ENCODE measurements around the gene SSH2.
"Not testable (repeated sequence)": the region's sequence is repeated elsewhere in the genome, so short reads cannot be mapped to it uniquely, and the experiment has no call there.

SSH2 gene

DNA sequence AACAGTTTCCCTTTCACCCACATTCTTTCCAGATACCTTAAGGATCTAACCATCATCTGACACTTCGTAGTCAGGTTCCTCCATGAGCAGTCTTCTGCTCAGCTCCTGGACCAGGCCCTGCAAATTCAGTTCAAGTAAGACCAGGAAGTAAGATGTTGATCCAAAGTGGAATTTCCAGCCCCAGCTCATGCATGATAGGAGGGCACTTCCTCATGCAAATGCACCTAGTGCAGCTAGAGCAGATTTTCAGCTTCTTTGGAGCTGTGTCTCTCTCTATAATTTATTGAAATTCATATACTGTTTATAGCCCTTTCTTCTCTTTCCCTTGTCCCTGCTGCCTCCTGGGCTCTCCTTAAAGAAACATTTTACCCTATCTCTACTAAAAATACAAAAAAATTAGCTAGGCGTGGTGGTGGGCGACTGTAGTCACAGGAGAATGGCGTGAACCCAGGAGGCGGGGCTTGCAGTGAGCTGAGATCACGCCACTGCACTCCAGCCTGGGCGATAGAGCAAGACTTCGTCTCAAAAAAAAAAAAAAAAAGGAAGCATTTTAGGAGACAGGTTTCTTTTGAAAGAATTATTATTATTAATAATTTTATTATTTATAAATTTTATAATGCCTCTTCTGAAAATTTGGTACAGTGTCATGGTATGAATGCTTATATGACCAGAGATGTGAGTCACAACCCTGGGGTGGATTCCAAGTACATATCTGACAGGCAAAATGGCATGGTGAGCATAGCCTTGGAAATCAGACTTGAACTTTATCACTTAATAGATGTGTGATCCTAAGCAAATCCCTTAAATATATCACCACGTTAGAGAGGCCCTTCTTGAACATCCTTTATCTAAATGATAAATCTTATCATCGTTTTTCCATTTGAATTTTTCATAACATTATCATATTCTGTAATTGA is 94.3 kb downstream of the SSH2 start:
- DNase-seq (ENCODE audit: low read depth): peak; percentile 28

DNA sequence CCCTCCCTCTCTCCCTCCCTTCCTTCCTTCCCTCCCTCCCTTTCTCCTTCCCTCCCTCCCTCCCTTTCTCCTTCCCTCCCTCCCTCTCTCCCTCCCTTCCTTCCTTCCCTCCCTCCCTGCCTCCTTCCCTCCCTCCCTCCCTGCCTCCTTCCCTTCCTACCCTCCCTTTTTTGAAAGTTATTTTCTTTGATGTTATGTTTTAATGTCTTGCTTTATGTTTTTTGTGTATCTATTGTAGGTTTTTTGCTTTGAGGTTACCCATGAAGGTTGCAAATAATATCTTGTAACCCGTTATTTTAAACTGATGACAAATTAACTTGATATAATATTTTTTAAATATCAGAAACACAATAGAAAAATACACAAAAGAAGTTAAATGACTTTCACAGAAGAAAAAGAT is 96.2 kb downstream of the SSH2 start:
- DNase-seq (ENCODE audit: low read depth): no peak

DNA sequence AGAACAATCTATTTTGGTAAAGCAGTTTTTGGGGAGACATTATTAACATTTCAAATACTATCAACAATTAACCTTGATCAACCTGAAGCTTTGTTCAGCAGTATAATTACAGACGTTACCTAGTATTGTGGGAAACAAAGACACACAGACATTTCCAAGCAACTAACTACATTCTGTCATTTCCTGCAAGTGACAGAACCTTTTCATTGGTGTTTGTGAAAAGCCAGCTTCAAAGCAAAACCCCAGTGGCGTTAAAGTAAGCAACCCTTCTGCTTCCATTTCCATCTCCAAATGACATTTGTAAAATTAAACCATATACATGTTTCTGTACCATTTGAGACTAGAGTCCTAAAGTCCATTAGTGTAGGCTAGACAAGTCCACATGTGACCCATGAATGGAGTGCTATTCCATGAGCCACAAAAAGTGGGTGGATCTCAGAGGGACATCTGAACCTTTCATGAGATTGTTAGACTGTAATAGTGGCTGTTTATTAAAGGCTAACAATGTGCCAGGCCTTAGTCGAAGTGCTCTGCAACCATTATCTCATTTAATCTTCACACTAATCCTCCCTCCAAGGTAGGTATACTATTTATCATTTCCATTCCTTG is 101.2 kb downstream of the SSH2 start:
- DNase-seq (ENCODE audit: low read depth): no peak

DNA sequence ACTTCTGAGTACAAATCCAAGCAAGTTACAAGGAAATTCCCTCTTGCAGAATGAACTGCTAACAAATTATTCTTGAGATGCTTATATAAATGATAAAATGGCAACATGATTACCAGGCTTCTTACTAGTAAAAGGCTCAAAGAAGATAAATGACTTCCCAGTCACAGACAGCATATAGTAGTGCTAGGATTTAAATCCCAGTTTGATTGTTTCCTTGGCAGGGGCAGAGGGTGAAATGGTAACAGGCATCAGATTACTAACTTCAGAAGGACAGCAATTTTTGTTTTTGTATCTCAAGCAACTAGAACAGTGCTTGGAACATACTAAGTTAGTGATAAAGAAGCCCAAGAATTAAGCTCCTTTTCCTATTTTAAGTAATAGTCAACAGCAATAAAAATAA is 102.8 kb downstream of the SSH2 start:
- no peak for DNase-seq (ENCODE audit: low read depth)

DNA sequence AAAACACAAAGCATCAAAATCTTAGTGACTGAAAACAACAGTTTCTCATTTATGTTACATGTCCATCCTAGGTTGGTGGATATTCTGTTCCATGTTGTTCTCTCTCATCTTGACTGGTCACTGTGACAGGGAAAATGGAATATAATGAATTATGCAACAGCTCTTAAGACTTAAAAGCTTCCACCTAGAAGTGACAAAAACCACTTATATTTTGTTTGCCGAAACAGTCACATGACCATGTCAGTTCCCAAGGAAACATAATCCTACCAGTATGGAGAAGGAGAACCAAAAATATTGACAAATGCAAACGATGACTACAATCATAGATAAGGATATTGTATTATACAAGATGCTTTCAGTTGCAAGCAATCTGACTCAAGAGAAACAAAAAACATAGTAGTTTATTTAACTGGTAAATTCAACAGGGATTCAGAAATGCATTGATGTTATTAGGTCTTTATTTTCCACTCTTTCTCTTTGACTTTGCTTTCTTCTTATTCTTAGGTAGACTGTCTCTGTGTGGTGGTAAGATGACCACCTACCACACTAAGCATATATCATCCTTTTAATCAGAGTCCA is 103.8 kb downstream of the SSH2 start:
- DNase-seq (ENCODE audit: low read depth): no peak

DNA sequence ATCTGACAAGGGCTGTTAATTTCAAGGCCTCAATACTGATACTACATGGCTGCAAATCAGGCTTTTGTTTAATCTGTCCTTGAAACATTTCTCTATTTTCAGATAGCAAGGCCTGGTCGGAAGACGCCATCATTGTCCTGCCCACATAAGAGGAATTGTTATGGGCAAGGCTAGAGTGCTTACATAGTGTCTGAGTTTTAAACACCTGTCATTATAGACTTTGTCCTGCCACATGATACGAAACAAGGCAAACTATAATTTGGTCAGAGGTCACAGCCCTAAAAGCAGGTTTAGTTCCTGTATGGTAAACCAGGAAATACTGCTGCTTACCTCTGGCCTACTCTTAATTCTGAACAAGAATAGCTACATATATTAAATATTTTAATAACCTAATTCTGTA is 104.4 kb downstream of the SSH2 start:
- no peak for DNase-seq (ENCODE audit: low read depth)

DNA sequence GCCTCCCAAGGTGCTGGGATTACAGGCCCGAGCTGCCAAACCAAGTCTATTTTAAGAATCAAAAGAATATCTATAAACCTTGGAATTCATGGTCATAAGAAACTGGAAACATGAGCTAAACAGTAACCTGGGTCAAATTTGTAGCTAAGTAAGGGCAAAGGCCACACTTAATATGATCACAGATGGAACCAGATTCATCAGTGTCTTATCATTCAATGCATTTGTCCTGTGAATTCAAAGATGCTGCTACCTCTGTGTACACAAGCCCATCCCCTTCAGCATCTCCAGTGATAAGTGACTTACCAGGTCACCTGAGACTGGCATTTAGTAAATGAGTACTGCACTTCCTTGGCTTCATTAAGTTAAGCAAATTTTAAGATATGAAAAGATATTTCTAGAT is 108.1 kb downstream of the SSH2 start:
- no peak for DNase-seq (ENCODE audit: low read depth)

DNA sequence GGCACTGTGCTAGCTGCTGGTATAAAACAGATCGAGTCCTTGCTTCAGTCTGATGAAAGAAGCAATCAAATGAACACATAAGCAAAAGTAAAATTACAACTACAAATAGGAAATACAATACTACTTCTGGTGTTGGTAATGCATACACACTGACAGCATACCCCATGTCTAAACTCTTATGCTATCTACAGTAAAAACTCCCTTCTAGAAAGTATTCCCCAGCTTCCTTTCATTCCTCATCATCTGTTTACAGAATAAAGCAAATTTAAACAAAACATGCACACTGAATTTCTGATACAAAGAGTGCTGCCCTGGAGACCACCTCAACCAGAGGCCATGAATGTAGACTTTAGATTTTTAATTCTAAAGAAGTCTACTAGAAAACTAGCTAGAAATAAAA is 109.6 kb downstream of the SSH2 start:
- no peak for DNase-seq (ENCODE audit: low read depth)

DNA sequence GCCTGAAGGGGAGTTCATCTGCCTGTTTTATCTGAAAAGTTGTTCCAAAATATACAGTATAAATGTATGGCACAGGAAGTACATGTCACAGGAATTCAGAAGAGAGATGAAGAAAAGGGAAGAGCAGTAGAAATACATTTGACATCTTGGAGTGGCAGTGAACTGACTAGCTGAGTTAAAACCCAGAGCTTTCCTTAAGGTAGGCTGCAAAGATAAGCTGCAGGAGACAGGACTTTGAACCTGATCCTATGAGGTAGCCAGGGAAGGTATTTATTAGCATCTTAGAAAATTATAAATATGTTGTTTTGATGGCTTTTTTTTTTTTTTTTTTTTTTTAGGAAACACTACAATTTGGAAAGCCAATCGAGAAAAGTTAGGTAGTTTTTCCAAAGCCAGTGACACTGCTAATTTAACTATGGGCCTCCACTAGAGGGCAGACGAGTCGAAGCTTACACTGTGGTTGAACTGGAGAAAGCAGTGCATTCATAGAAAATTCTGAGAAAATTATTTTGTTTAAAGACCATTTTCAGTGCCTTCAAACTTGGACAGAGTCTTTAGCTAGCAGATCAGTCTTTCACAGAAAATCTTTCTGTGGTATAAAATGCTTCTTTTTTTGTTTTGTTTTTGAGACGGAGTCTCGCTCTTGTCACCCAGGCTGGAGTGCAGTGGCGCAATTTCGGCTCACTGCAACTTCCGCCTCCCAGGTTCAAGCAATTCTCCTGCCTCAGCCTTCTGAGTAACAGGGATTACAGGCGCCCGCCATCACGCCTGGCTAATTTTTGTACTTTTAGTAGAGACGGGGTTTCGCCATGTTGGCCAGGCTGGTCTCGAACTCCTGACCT is 122.3 kb downstream of the SSH2 start:
- peak; percentile 52 for DNase-seq (ENCODE audit: low read depth)

DNA sequence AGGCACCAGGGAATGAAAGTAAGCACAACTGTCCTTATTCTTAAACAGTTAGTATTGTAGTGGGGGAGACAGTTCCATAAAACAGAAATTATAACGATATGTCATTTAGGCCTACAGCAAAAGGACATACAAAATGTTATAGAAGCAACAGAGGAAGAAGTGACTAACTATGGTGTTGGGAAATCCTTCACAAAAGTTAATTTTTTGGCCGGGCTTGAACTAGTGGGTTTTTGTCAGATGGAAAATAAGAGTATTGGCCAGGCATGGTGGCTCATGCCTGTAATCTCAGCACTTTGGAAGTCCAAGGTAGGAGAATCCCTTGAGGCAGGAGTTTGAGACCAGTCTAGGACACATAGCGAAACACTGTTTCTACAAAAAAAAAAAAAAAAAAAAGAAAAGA is 127.8 kb downstream of the SSH2 start:
- peak; percentile 31 for DNase-seq (ENCODE audit: low read depth)

DNA sequence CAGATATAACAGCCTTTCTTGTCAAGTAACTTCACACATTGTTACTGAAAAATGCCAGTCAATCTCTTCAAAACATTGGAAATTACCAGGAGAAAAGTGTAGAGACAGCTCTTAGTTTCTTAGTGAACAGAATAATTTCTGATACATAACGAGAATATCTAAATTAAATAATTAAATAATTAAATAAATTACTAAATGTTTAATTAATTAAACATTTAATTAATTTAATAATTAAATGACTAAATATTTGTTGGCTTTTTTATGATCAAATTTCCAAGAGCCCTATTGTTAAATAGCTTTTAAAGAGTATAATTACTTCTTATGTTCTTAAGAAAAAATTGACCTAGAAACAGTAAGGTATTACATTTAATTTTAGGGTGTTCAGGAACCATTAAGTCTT is 129.6 kb downstream of the SSH2 start:
- no peak for DNase-seq (ENCODE audit: low read depth)

DNA sequence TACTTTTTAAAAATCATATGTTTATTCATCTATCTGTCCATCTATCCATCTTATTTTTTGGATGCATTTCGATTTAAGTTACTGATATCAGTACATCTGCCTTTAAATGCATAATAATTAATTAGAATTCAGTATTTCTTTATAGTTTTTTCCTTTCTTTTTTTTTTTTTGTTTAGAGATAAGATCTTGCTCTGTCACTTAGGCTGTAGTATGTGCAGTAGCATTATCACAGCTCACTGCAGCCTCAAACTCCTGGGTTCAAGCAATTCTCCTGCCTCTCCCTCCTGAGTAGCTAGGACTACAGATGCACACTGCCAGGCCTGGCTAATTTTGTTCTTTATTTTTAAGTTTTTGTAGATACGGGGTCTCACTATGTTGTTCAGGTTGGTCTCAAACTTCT is 133.4 kb downstream of the SSH2 start:
- DNase-seq (ENCODE audit: low read depth): no peak

DNA sequence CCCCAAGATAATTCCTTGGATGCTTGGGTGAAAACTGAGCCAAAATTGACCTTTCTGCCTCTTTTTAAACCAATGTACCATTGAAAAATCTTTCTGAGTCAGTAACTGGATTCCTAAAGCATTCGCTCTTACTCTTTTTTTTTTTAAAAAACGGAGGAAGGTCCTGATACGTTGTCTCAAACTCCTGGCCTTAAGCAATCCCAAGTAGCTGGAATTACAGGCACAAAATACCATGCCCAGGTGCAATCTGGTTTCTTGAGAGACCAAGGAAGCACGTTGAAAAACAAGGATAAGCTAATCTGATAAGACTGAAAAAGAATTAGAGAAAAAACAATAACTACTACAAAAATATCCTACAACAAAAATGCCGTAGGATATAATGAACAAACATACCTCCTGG is 136.5 kb downstream of the SSH2 start:
- no peak for DNase-seq (ENCODE audit: low read depth)

DNA sequence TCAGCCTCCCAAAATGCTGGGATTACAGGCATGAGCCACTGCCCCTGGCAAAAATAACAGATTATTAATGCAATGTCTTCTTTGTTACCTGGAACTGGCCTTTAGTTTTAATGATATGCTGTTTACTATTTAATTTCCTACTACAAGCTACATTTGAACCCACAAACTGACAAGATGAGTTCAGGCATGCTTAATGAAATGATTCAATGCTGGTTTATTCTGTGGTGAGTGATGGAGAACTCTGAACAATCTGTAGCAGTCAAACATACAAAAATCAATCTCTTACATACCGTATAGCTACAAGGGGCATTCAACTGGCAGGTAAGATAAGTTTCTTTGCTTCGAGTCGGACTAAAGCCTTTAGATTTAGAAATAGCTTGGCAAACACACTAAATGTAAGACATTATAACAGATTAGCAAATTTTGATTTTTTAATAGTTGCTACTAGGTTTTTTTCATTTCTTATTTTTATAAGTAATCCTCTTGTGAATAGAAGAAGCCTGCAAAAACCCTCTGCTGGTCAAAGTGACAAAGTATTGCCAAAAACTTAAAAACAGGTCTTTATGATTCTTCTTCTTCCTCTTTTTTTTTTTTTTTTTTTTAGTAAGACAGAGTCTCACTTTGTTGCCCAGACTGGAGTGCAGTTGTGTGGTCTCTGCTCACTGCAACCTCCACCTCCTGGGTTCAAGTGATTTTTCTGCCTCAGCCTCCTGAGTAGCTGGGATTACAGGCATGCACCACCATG is 138.5 kb downstream of the SSH2 start:
- DNase-seq (ENCODE audit: low read depth): no peak

DNA sequence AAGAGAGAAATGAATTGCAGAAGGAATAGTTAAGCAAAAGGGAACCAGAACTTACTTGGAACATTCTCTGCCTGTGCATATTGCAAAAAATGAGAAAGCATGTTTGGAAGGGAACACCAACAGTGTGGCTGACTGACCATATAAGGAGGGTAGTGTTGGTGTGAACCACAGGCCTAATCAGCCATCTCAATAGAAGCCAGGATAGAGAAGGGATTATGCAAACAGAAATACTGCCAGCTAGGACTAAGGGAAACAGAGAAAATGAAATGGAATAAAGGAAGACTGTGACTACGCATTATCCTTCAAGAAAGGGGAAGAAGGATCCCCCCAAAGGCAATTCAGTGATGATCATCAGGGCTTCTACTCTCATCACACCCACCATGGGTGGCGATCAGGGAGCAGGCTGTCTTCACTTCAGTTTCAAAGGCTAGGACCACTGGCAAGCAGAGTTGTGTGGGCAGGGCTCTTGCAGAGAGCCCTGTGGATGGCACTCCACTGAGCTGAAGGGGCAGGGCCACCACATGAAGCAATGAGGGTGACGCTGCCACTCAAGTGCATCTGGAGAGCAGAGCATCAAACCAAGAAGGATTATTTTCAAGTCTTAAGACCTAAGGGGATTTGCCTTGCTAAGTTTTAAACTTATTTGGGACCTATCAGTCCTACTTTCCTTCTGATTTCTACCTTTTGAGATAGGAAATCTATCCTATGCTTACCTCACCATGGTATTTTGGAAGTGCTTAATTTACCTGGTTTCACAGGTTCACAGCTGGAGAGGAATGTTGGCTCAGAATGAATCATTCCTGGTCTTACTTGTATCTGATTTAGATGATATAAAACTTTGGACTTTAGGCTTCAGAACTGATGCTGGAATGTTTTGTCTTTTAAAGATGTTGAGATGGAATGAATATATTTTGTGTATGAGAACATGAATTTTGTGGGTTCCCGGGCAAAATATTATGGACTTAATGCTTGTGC is 140.5 kb downstream of the SSH2 start:
- DNase-seq (ENCODE audit: low read depth): peak; percentile 79

DNA sequence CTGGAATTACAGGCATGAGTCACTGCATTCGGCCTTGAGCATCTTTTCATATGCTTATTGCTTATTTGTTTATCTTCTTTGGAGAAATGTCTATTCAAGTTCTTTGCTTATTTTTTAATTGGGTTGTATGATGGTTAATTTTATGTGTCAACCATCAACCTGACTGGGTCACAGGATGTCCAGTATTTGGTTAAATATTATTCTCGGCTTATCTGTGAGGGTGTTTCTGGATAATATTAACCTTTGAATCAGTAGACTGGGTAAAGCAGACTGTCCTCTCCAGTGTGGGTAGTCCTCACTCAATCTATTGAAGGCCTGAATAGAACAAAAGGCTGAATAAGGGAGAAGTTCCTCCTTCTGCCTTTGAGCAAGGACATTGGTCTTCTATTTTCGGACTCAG is 142.0 kb downstream of the SSH2 start:
- DNase-seq (ENCODE audit: low read depth): no peak

DNA sequence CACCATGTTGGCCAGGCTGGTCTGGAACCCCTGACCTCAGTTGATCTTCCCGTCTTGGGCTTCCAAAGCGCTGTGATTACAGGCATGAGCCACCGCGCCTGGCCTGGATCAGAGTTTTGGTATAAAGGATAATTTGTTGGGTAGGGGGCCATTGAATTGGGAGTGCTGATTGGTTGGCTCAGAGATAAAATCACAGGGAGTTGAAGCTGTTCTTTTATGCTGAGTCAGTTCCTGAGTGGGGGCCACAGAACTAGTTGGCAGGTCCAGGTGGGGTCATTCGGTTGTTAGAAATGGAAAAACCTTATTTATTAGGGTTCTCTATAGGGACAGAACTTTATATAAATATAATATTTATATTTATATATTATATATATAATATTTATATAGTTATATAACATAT is 147.1 kb downstream of the SSH2 start:
- no peak for DNase-seq (ENCODE audit: low read depth)

DNA sequence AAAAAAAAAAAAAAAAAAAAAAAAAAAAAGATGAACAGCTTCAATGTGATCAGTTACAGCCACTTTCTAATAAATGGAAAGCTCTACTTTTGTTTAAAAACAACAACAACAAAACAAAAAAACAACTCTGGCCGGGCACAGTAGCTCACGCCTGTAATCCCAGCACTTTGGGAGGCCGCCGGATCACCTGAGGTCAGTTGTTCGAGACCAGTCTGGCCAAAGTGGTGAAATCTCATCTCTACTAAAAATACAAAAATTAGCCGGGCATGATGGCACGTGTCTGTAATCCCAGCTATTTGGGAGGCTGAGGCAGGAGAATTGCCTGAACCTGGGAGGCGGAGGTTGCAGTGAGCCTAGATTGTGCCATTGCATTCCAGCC is 150.2 kb downstream of the SSH2 start:
- DNase-seq (ENCODE audit: low read depth): not testable (repeated sequence)

DNA sequence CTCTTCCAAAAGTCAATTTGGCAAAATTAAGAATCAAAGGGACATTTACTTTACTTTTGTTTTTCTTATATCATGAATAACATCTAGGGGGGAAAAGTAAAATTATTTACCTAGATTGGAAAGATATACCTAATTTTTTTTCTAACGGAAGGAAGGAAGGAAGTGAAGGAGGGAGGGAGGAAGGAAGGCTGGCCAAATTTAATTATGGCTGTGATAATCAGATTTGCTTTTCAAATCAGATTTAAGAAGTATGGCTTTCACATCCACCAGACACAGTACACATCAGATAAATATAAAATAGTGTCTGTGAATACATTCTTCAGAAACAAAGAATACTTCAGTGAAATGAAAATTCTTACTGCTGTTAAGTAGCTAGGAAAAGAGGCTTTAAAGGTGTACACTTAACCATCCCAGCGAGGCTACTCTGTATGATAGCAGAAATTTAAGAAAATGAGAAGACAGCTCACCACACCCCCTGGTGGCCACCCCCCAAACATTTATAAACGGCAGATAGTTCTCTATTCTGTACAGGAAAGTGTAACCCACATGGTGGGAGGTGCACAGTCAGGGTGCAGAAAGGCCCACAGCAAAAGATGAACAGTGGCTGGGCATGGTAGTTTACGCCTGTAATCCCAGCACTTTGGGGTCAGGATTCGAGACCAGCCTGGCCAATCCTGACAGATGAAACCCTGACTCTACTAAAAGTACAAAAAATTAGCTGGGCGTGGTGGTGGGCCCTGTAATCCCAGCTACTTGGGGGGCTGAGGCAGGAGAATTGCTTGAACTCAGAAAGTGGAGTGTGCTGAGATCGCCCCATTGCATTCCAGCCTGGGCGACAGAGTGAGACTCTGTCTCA is 150.8 kb downstream of the SSH2 start:
- DNase-seq (ENCODE audit: low read depth): peak; percentile 41

DNA sequence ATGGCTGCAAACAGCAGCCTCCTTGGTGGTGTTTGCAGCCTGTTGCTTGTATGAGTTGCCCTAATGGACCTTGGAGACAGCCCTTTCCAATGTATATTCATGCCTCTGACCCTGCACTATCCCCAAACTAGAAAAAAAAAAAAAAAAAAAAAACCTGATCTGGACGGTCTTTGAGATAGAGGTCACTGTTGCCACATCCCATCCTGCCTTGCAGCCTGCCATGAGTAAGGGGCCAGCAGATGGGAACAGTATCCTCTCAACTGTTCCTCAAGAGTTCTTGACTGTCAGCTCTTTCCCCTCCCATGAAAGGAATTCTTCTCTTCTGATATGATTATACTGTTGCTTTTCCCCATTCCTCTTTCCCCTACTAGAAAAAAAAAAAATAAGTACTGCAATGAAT is 152.4 kb downstream of the SSH2 start:
- no peak for DNase-seq (ENCODE audit: low read depth)

Measured in fibroblast of gingiva (primary cell).